Measurements from ENCODE around the gene ZNF23.
A peak's percentile ranks its signal among the peaks of the same experiment; 100 is the strongest.

The ZNF23 gene

GRCh38 chr16:71453036-71453435 lies 9.0 kb downstream of the ZNF23 start:
- H2BK5ac ChIP-seq (ENCODE audit: low read length): no peak overlapping the region
- no peak overlapping the region for H3K56ac ChIP-seq (ENCODE audit: low read length)
- no peak overlapping the region for H2BK120ac ChIP-seq (ENCODE audit: low read depth, low read length)
- no peak for DNase-seq
- H3K27ac ChIP-seq (ENCODE audit: low read depth, low read length): no peak overlapping the region
- H4K8ac ChIP-seq (ENCODE audit: low read depth, low read length): no peak overlapping the region
- no peak overlapping the region for H3K4me2 ChIP-seq (ENCODE audit: low read length)
- no peak overlapping the region for H3K9ac ChIP-seq (ENCODE audit: low read length)
- no peak overlapping the region for H3K18ac ChIP-seq (ENCODE audit: low read length)
- no peak overlapping the region for H4K5ac ChIP-seq (ENCODE audit: low read length)
- no peak overlapping the region for H2BK15ac ChIP-seq (replicated peaks; ENCODE audit: low read depth)
- no peaks in the 10 kb centered on the region for H3K79me2 ChIP-seq (ENCODE audit: control insufficient read depth, insufficient read depth, low read length)
- no peak overlapping the region for H3K4me3 ChIP-seq (ENCODE audit: low read length)
- no peaks in the 10 kb centered on the region for H3K27me3 ChIP-seq (ENCODE audit: insufficient read depth, low read length, poor library complexity)
- peaks cover 9% of the 10 kb centered on the region for H3K36me3 ChIP-seq (ENCODE audit: control insufficient read depth, insufficient read depth, low read length)
- H3K4ac ChIP-seq (ENCODE audit: low read depth, low read length): no peak overlapping the region
- H3K23ac ChIP-seq (ENCODE audit: low read length): no peak overlapping the region
- H3K4me1 ChIP-seq (ENCODE audit: control insufficient read depth, low read depth, low read length): no peaks in the 10 kb centered on the region
- H3K79me1 ChIP-seq (ENCODE audit: low read length): no peaks in the 10 kb centered on the region
- H2AK5ac ChIP-seq (ENCODE audit: low read length): no peak overlapping the region

GRCh38 chr16:71449020-71449419 lies 13.0 kb downstream of the ZNF23 start:
- no peaks in the 10 kb centered on the region for H3K27me3 ChIP-seq (ENCODE audit: insufficient read depth, low read length, poor library complexity)
- H2BK15ac ChIP-seq (replicated peaks; ENCODE audit: low read depth): no peak overlapping the region
- no peaks in the 10 kb centered on the region for H3K4me1 ChIP-seq (ENCODE audit: control insufficient read depth, low read depth, low read length)
- H2BK120ac ChIP-seq (ENCODE audit: low read depth, low read length): no peak overlapping the region
- no peaks in the 10 kb centered on the region for H3K79me1 ChIP-seq (ENCODE audit: low read length)
- H3K79me2 ChIP-seq (ENCODE audit: control insufficient read depth, insufficient read depth, low read length): no peaks in the 10 kb centered on the region
- H3K27ac ChIP-seq (ENCODE audit: low read depth, low read length): no peak overlapping the region
- no peak overlapping the region for H3K18ac ChIP-seq (ENCODE audit: low read length)
- H2BK5ac ChIP-seq (ENCODE audit: low read length): no peak overlapping the region
- H3K9ac ChIP-seq (ENCODE audit: low read length): no peak overlapping the region
- peak overlapping the region; percentile 37 for H3K4me3 ChIP-seq (ENCODE audit: low read length)
- no peak overlapping the region for H3K56ac ChIP-seq (ENCODE audit: low read length)
- H3K4me2 ChIP-seq (ENCODE audit: low read length): no peak overlapping the region
- no peak overlapping the region for H3K4ac ChIP-seq (ENCODE audit: low read depth, low read length)
- no CpG with 5 or more reads among the region's 3 CpGs for WGBS (ENCODE audit: extremely low coverage, insufficient coverage, low lambda C conversion rate)
- H3K23ac ChIP-seq (ENCODE audit: low read length): no peak overlapping the region
- peaks cover 9% of the 10 kb centered on the region for H3K36me3 ChIP-seq (ENCODE audit: control insufficient read depth, insufficient read depth, low read length)
- no peak overlapping the region for H4K8ac ChIP-seq (ENCODE audit: low read depth, low read length)
- DNase-seq: no peak
- H2AK5ac ChIP-seq (ENCODE audit: low read length): no peak overlapping the region
- H4K5ac ChIP-seq (ENCODE audit: low read length): no peak overlapping the region

GRCh38 chr16:71448274-71448866 lies 13.7 kb downstream of the ZNF23 start:
- peaks cover 9% of the 10 kb centered on the region for H3K36me3 ChIP-seq (ENCODE audit: control insufficient read depth, insufficient read depth, low read length)
- H3K23ac ChIP-seq (ENCODE audit: low read length): no peak overlapping the region
- no peak overlapping the region for H3K4me2 ChIP-seq (ENCODE audit: low read length)
- DNase-seq: no peak
- H3K4me1 ChIP-seq (ENCODE audit: control insufficient read depth, low read depth, low read length): no peaks in the 10 kb centered on the region
- no peak overlapping the region for H4K5ac ChIP-seq (ENCODE audit: low read length)
- H3K4me3 ChIP-seq (ENCODE audit: low read length): peak overlapping the region; percentile 37
- no peaks in the 10 kb centered on the region for H3K79me2 ChIP-seq (ENCODE audit: control insufficient read depth, insufficient read depth, low read length)
- no peak overlapping the region for H2BK5ac ChIP-seq (ENCODE audit: low read length)
- no CpG with 5 or more reads among the region's 7 CpGs for WGBS (ENCODE audit: extremely low coverage, insufficient coverage, low lambda C conversion rate)
- no peak overlapping the region for H2BK15ac ChIP-seq (replicated peaks; ENCODE audit: low read depth)
- H3K27me3 ChIP-seq (ENCODE audit: insufficient read depth, low read length, poor library complexity): no peaks in the 10 kb centered on the region
- H2BK120ac ChIP-seq (ENCODE audit: low read depth, low read length): no peak overlapping the region
- no peaks in the 10 kb centered on the region for H3K79me1 ChIP-seq (ENCODE audit: low read length)
- H2AK5ac ChIP-seq (ENCODE audit: low read length): no peak overlapping the region
- H3K4ac ChIP-seq (ENCODE audit: low read depth, low read length): no peak overlapping the region
- no peak overlapping the region for H3K18ac ChIP-seq (ENCODE audit: low read length)
- no peak overlapping the region for H3K56ac ChIP-seq (ENCODE audit: low read length)
- H3K9ac ChIP-seq (ENCODE audit: low read length): no peak overlapping the region
- no peak overlapping the region for H3K27ac ChIP-seq (ENCODE audit: low read depth, low read length)
- no peak overlapping the region for H4K8ac ChIP-seq (ENCODE audit: low read depth, low read length)

- no peak overlapping the region for H4K8ac ChIP-seq (ENCODE audit: low read depth, low read length)
- no peak overlapping the region for H3K23ac ChIP-seq (ENCODE audit: low read length)
- H3K79me2 ChIP-seq (ENCODE audit: control insufficient read depth, insufficient read depth, low read length): no peaks in the 10 kb centered on the region
- H3K36me3 ChIP-seq (ENCODE audit: control insufficient read depth, insufficient read depth, low read length): peaks cover 2% of the 10 kb centered on the region
- no peak overlapping the region for H4K5ac ChIP-seq (ENCODE audit: low read length)
- H3K79me1 ChIP-seq (ENCODE audit: low read length): no peaks in the 10 kb centered on the region
- no peak overlapping the region for H3K4ac ChIP-seq (ENCODE audit: low read depth, low read length)
- no peak overlapping the region for H2BK5ac ChIP-seq (ENCODE audit: low read length)
- no peak overlapping the region for H3K18ac ChIP-seq (ENCODE audit: low read length)
- H2BK15ac ChIP-seq (replicated peaks; ENCODE audit: low read depth): no peak overlapping the region
- no peak overlapping the region for H3K9ac ChIP-seq (ENCODE audit: low read length)
- no peak overlapping the region for H2AK5ac ChIP-seq (ENCODE audit: low read length)
- H3K4me2 ChIP-seq (ENCODE audit: low read length): no peak overlapping the region
- H3K56ac ChIP-seq (ENCODE audit: low read length): no peak overlapping the region
- no peak for DNase-seq
- no peaks in the 10 kb centered on the region for H3K27me3 ChIP-seq (ENCODE audit: insufficient read depth, low read length, poor library complexity)
- no CpG with 5 or more reads among the region's 6 CpGs for WGBS (ENCODE audit: extremely low coverage, insufficient coverage, low lambda C conversion rate)
- H3K27ac ChIP-seq (ENCODE audit: low read depth, low read length): no peak overlapping the region
- H2BK120ac ChIP-seq (ENCODE audit: low read depth, low read length): no peak overlapping the region
- no peak overlapping the region for H3K4me3 ChIP-seq (ENCODE audit: low read length)
- H3K4me1 ChIP-seq (ENCODE audit: control insufficient read depth, low read depth, low read length): no peaks in the 10 kb centered on the region
Measured at GRCh38 chr16:71443714-71444113, 18.3 kb downstream of the ZNF23 start.

GRCh38 chr16:71442051-71442440 lies 20.0 kb downstream of the ZNF23 start, which contains the start of gene TLE7:
TSS of gene TLE7 (minus strand) at chr16:71442054. CDS start at chr16:71433324, 8,730 bp downstream.
- H2BK15ac ChIP-seq (replicated peaks; ENCODE audit: low read depth): no peak within 1 kb of the TSS
- no peak within 1 kb of the TSS for H3K56ac ChIP-seq (ENCODE audit: low read length)
- no peak within 1 kb of the TSS for H4K8ac ChIP-seq (ENCODE audit: low read depth, low read length)
- no peaks in the 10 kb centered on the region for H3K79me1 ChIP-seq (ENCODE audit: low read length)
- DNase-seq: no peak
- no peaks in the 10 kb centered on the region for H3K4me1 ChIP-seq (ENCODE audit: control insufficient read depth, low read depth, low read length)
- no peak within 1 kb of the TSS for H3K9ac ChIP-seq (ENCODE audit: low read length)
- no peak within 1 kb of the TSS for H3K4me3 ChIP-seq (ENCODE audit: low read length)
- no peaks in the 10 kb centered on the region for H3K27me3 ChIP-seq (ENCODE audit: insufficient read depth, low read length, poor library complexity)
- H2BK5ac ChIP-seq (ENCODE audit: low read length): no peak within 1 kb of the TSS
- H4K5ac ChIP-seq (ENCODE audit: low read length): no peak within 1 kb of the TSS
- no peaks in the 10 kb centered on the region for H3K36me3 ChIP-seq (ENCODE audit: control insufficient read depth, insufficient read depth, low read length)
- H3K4ac ChIP-seq (ENCODE audit: low read depth, low read length): no peak within 1 kb of the TSS
- no peaks in the 10 kb centered on the region for H3K79me2 ChIP-seq (ENCODE audit: control insufficient read depth, insufficient read depth, low read length)
- no peak within 1 kb of the TSS for H3K18ac ChIP-seq (ENCODE audit: low read length)
- no peak within 1 kb of the TSS for H3K4me2 ChIP-seq (ENCODE audit: low read length)
- H2AK5ac ChIP-seq (ENCODE audit: low read length): no peak within 1 kb of the TSS
- no CpG with 5 or more reads among the region's 13 CpGs for WGBS (ENCODE audit: extremely low coverage, insufficient coverage, low lambda C conversion rate)
- H3K23ac ChIP-seq (ENCODE audit: low read length): no peak within 1 kb of the TSS
- H3K27ac ChIP-seq (ENCODE audit: low read depth, low read length): no peak within 1 kb of the TSS
- no peak within 1 kb of the TSS for H2BK120ac ChIP-seq (ENCODE audit: low read depth, low read length)

- H3K36me3 ChIP-seq (ENCODE audit: control insufficient read depth, insufficient read depth, low read length): no peaks in the 10 kb centered on the region
- H3K23ac ChIP-seq (ENCODE audit: low read length): no peak overlapping the region
- H2AK5ac ChIP-seq (ENCODE audit: low read length): no peak overlapping the region
- no peak overlapping the region for H2BK120ac ChIP-seq (ENCODE audit: low read depth, low read length)
- H2BK5ac ChIP-seq (ENCODE audit: low read length): no peak overlapping the region
- H3K4me3 ChIP-seq (ENCODE audit: low read length): no peak overlapping the region
- no peak overlapping the region for H4K8ac ChIP-seq (ENCODE audit: low read depth, low read length)
- no peak overlapping the region for H3K18ac ChIP-seq (ENCODE audit: low read length)
- H3K9ac ChIP-seq (ENCODE audit: low read length): no peak overlapping the region
- H3K27me3 ChIP-seq (ENCODE audit: insufficient read depth, low read length, poor library complexity): no peaks in the 10 kb centered on the region
- no peak overlapping the region for H3K4me2 ChIP-seq (ENCODE audit: low read length)
- H2BK15ac ChIP-seq (replicated peaks; ENCODE audit: low read depth): no peak overlapping the region
- no peak overlapping the region for H3K4ac ChIP-seq (ENCODE audit: low read depth, low read length)
- peak; percentile 14 for DNase-seq
- WGBS (ENCODE audit: extremely low coverage, insufficient coverage, low lambda C conversion rate): no CpG with 5 or more reads among the region's 71 CpGs
- H3K79me1 ChIP-seq (ENCODE audit: low read length): no peaks in the 10 kb centered on the region
- no peaks in the 10 kb centered on the region for H3K79me2 ChIP-seq (ENCODE audit: control insufficient read depth, insufficient read depth, low read length)
- no peak overlapping the region for H3K27ac ChIP-seq (ENCODE audit: low read depth, low read length)
- H3K4me1 ChIP-seq (ENCODE audit: control insufficient read depth, low read depth, low read length): no peaks in the 10 kb centered on the region
- no peak overlapping the region for H4K5ac ChIP-seq (ENCODE audit: low read length)
- no peak overlapping the region for H3K56ac ChIP-seq (ENCODE audit: low read length)
Measured at GRCh38 chr16:71441348-71442050, 20.5 kb downstream of the ZNF23 start.
